Measurements from ENCODE around the gene NOL4L. TPM values are rescaled to one million over a fixed set of nuclear protein-coding genes. Genes with fewer than 3 reads are reported as not detected.

Gene NOL4L
- total and polyA plus RNA-seq, 12 donors, result 1.5 to 10.1 (median 5.1) TPM

- DNase-seq, result no peak
- peak overlapping the region in 9 of 10 donors; percentile 31 to 94 (median 82) for H3K27ac ChIP-seq
- peaks cover 27 to 89% (median 77%) of the 10 kb centered on the region in 9 donors for H3K4me1 ChIP-seq
- H3K36me3 ChIP-seq, result peaks cover 0 to 24% (median 0%) of the 10 kb centered on the region in 9 donors
- H3K9me3 ChIP-seq, result no peaks in the 10 kb centered on the region
- intact Hi-C loops (cut with DNase I), result no loop called here
- WGBS, 2 donors, result 78 to 80% methylated on average over 22 of the region's 22 CpGs
- H3K4me3 ChIP-seq, result no peak overlapping the region
- no peaks in the 10 kb centered on the region for H3K27me3 ChIP-seq
- no peak for TF ChIP-seq CTCF (IDR thresholded peaks at IDR 0.05)
- ATAC-seq, result no peak
Measured at GRCh38 chr20:32476684-32477593, 108.2 kb downstream of the NOL4L start.

GRCh38 chr20:32474967-32475811, 109.9 kb downstream of the NOL4L start:
- Histone ChIP-seq H3K4me1 (peaks cover 30 to 89% (median 75%) of the 10 kb centered on the region in 9 donors), H3K9me3 (no peaks in the 10 kb centered on the region), H3K27ac (peak overlapping the region; percentile 76 to 94 (median 87)), H3K4me3 (peak overlapping the region in 9 of 10 donors; percentile 8 to 54 (median 42)), H3K27me3 (no peaks in the 10 kb centered on the region), H3K36me3 (peaks cover 0 to 27% (median 0%) of the 10 kb centered on the region in 9 donors)
- no peak for TF ChIP-seq CTCF (IDR thresholded peaks at IDR 0.05)
- DNase-seq, result peak; percentile 91 to 95
- WGBS, 2 donors, result 4% methylated on average over 28 of the region's 28 CpGs
- intact Hi-C loops (cut with DNase I), result no loop called here
- peak; percentile 88 to 97 (median 95) for ATAC-seq

GRCh38 chr20:32474717-32474966, 110.5 kb downstream of the NOL4L start:
- Histone ChIP-seq H3K27ac (peak overlapping the region; percentile 76 to 94 (median 87)), H3K4me1 (peaks cover 32 to 89% (median 75%) of the 10 kb centered on the region in 9 donors), H3K9me3 (no peaks in the 10 kb centered on the region), H3K36me3 (peaks cover 0 to 27% (median 0%) of the 10 kb centered on the region in 9 donors), H3K27me3 (no peaks in the 10 kb centered on the region), H3K4me3 (peak overlapping the region in 9 of 10 donors; percentile 8 to 54 (median 42))
- ATAC-seq (no peak), DNase-seq (no peak)
- intact Hi-C loops (cut with DNase I), result no loop called here
- TF ChIP-seq CTCF (IDR thresholded peaks at IDR 0.05), result no peak
- 10 to 15% methylated on average over 8 of the region's 8 CpGs for WGBS, 2 donors

- Histone ChIP-seq H3K27me3 (no peaks in the 10 kb centered on the region), H3K27ac (peak overlapping the region; percentile 76 to 94 (median 87)), H3K9me3 (no peaks in the 10 kb centered on the region), H3K4me3 (peak overlapping the region in 9 of 10 donors; percentile 8 to 54 (median 42)), H3K36me3 (peaks cover 0 to 27% (median 0%) of the 10 kb centered on the region in 9 donors), H3K4me1 (peaks cover 33 to 92% (median 76%) of the 10 kb centered on the region in 9 donors)
- DNase-seq (no peak), ATAC-seq (peak in 5 of 8 donors; percentile 0 to 13 (median 3))
- WGBS, 2 donors, result 59 to 67% methylated on average over 18 of the region's 18 CpGs
- intact Hi-C loops (cut with DNase I), result no loop called here
- TF ChIP-seq CTCF (IDR thresholded peaks at IDR 0.05), result no peak
Measured at GRCh38 chr20:32474009-32474716, 111.0 kb downstream of the NOL4L start.
